ENCODE data around the gene CERCAM. TPM values are rescaled to one million over a fixed set of nuclear protein-coding genes. Genes with fewer than 3 reads are reported as not detected.

The CERCAM gene, protein sequence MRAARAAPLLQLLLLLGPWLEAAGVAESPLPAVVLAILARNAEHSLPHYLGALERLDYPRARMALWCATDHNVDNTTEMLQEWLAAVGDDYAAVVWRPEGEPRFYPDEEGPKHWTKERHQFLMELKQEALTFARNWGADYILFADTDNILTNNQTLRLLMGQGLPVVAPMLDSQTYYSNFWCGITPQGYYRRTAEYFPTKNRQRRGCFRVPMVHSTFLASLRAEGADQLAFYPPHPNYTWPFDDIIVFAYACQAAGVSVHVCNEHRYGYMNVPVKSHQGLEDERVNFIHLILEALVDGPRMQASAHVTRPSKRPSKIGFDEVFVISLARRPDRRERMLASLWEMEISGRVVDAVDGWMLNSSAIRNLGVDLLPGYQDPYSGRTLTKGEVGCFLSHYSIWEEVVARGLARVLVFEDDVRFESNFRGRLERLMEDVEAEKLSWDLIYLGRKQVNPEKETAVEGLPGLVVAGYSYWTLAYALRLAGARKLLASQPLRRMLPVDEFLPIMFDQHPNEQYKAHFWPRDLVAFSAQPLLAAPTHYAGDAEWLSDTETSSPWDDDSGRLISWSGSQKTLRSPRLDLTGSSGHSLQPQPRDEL
- 10 to 100 TPM in 5 of 6 donors, 1 to 10 TPM in 1; 9.2 to 47.1 (median 15.4) TPM for total RNA-seq

DNA sequence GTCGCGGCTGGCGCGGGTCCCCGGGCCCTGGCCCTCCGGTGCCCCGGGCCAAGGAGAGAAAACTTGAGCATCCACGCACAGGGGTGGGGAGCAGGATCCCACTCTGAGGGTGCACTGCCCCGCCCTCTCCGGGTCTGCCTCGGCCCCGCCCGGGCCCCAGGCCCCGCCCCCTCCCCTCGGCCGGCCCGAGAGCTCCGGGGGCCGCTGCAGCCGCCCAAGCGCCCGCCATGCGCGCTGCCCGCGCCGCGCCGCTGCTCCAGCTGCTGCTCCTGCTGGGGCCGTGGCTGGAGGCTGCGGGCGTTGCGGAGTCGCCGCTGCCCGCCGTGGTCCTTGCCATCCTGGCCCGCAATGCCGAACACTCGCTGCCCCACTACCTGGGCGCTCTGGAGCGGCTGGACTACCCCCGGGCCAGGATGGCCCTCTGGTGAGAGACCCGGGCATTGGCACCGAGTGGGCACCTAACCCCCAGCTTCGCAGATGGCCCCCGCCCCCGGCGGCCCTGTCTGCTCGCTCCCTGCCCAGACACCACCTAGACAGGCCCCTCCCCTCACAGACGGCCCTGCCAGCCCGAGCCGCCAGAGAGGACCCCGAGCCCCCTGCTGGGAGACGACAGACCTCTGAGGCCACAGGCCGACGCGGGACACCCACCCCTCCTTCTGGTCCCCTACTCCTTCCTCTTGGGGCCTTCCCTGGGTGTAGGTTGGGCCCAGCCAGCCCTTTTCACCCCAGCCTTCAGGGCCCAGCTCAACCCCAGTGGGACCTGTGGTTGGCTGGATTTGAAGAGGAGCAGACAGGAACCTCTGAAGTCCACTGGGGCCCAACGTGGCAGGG lies at the start of gene CERCAM:
CERCAM (plus strand) TSS at position 207 of the 831 bp plus-strand sequence; CDS start at position 228, 21 bp downstream.
- TF ChIP-seq CTCF (IDR thresholded peaks at IDR 0.05): peak in 1 of 6 experiments; percentile 16
- TF ChIP-seq POLR2AphosphoS5 (IDR thresholded peaks at IDR 0.05): no peak
- no peak for TF ChIP-seq POLR2A (IDR thresholded peaks at IDR 0.05)
- peak within 1 kb of the TSS; percentile 98 to 100 (median 99) for H3K4me3 ChIP-seq
- WGBS, 2 donors: 3 to 9% methylated on average over 6 to 9 of the region's 59 CpGs
- H3K9me3 ChIP-seq: no peaks in the 10 kb centered on the region
- peak within 1 kb of the TSS in 2 of 4 donors; percentile 54 to 85 for H3K27ac ChIP-seq
- peak; percentile 38 to 95 for ATAC-seq (ENCODE audit: low FRiP score in 2 of 2)
- peaks cover 0 to 12% (median 2%) of the 10 kb centered on the region in 4 donors for H3K27me3 ChIP-seq
- peak; percentile 47 to 92 for DNase-seq
- H3K36me3 ChIP-seq: no peaks in the 10 kb centered on the region
- H3K4me1 ChIP-seq: peaks cover 18 to 29% (median 20%) of the 10 kb centered on the region in 4 donors

DNA sequence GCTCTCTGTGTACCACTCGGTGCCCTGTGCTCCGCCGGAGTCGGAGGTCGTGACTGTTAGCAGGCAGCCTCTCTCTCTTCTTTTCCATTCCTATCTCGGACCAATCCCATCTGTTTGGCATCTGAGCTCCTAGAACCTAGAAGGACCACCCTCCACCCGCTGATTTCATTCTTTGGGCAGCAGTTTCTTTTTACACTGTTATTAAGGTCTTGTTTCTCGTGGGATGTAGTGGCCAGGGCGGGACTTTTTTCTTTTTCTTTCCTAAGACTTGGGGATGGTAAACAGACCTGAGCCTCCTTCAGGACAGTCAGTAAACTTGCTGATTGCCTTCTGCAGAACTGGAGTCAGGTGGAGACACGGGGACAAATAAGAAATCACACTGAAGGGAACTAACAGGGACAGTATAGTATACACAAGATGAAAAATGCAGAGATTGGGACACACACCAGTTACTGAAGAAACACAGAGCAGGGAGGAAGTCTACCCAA lies 49.0 kb upstream of the CERCAM start:
- Histone ChIP-seq H3K4me1 (peaks cover 17 to 24% (median 19%) of the 10 kb centered on the region in 4 donors), H3K27me3 (no peaks in the 10 kb centered on the region), H3K9me3 (no peaks in the 10 kb centered on the region), H3K36me3 (peaks cover 0 to 10% (median 0%) of the 10 kb centered on the region in 4 donors), H3K27ac (peak overlapping the region; percentile 87 to 94 (median 90)), H3K4me3 (peak overlapping the region; percentile 70 to 87 (median 72))
- 0 to 1% methylated on average over 7 to 10 of the region's 10 CpGs for WGBS, 2 donors
- TF ChIP-seq POLR2A (IDR thresholded peaks at IDR 0.05): no peak
- no peak for TF ChIP-seq EP300 (IDR thresholded peaks at IDR 0.05)
- TF ChIP-seq CTCF (IDR thresholded peaks at IDR 0.05): peak in 1 of 6 experiments; percentile 5
- DNase-seq (no peak), ATAC-seq (ENCODE audit: low FRiP score in 2 of 2) (no peak)

DNA sequence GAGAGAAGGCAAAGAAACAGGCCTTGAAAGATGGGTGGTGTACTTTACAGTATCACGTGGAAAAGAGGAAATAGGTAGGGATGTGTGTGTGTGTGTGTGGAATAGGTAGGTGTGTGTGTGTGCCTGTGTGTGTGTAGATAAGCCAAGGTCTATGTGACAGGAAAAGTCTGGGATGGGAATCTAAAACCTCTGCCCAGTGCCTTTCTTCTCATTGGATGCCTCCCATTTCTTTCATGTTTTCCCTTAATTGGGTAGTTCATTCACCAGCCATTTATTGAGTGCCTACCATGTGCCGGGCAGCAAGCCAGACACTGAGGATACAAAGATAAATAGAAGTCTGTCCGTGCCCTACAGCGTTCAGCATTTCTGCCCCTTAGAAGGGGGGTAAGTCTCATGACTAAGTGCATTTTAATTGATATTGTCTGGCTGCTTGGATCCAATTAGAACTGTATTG lies 48.4 kb upstream of the CERCAM start:
- no peak for ATAC-seq (ENCODE audit: low FRiP score in 2 of 2)
- no peak for TF ChIP-seq CTCF (IDR thresholded peaks at IDR 0.05)
- no peak for TF ChIP-seq POLR2AphosphoS5 (IDR thresholded peaks at IDR 0.05)
- TF ChIP-seq POLR2A (IDR thresholded peaks at IDR 0.05): no peak
- TF ChIP-seq EP300 (IDR thresholded peaks at IDR 0.05): no peak
- no peak for DNase-seq
- H3K27me3 ChIP-seq: no peaks in the 10 kb centered on the region
- H3K4me1 ChIP-seq: peaks cover 17 to 24% (median 19%) of the 10 kb centered on the region in 4 donors
- peak overlapping the region in 3 of 4 donors; percentile 89 to 94 (median 92) for H3K27ac ChIP-seq
- peaks cover 0 to 10% (median 0%) of the 10 kb centered on the region in 4 donors for H3K36me3 ChIP-seq
- WGBS, 2 donors: 25 to 29% methylated on average over 4 of the region's 4 CpGs
- H3K9me3 ChIP-seq: no peaks in the 10 kb centered on the region
- H3K4me3 ChIP-seq: peak overlapping the region; percentile 70 to 87 (median 72)

GRCh38 chr9:128372784-128373183 lies 47.9 kb upstream of the CERCAM start:
- no peaks in the 10 kb centered on the region for H3K27me3 ChIP-seq
- H3K4me1 ChIP-seq: peaks cover 17 to 24% (median 19%) of the 10 kb centered on the region in 4 donors
- H3K4me3 ChIP-seq: no peak overlapping the region
- H3K36me3 ChIP-seq: peaks cover 0 to 15% (median under 1%) of the 10 kb centered on the region in 4 donors
- DNase-seq (no peak), ATAC-seq (ENCODE audit: low FRiP score in 2 of 2) (no peak)
- H3K9me3 ChIP-seq: no peaks in the 10 kb centered on the region
- TF ChIP-seq CTCF (IDR thresholded peaks at IDR 0.05) (no peak), POLR2AphosphoS5 (IDR thresholded peaks at IDR 0.05) (no peak), POLR2A (IDR thresholded peaks at IDR 0.05) (no peak), EP300 (IDR thresholded peaks at IDR 0.05) (no peak)
- 85 to 88% methylated on average over 1 of the region's 1 CpG for WGBS, 2 donors
- H3K27ac ChIP-seq: no peak overlapping the region
